WI38 (cell line): ENCODE data around the gene MYPOP.

Source experiments
- H3K4me3 ChIP-seq: 2 replicates; pipeline ENCODE4 v1.5.1; 2011; ENCODE audit warnings: low read depth, mild to moderate bottlenecking, control low read depth, low read length
- TF ChIP-seq, protein P1 (sequence below): IDR thresholded peaks from 2 replicates; pipeline ENCODE4 v1.5.1; 2012; ENCODE audit warnings: low read depth, mild to moderate bottlenecking, control low read depth, low read length

MYPOP gene

DNA sequence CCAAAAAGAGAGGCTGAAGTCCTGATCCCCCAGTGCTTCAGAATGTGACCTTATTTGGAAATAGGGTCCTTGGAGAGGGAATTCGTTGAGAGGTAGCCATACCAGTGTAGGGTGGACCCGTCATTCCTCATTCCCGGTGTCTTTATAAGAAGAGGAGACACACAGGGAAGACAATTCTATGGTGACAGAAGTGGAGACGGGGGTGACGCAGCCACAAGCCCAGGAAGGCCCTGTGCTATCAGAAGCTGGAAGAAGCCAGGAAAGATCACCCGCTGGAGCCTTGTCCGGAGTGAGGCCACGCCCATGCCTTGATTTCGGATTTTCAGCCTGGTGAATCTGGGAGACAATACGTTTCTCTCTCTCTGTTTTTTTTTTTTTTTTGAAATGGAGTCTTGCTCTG is 2.6 kb upstream of the MYPOP start:
- no peak overlapping the region for H3K4me3 ChIP-seq
- TF ChIP-seq, protein P1, sequence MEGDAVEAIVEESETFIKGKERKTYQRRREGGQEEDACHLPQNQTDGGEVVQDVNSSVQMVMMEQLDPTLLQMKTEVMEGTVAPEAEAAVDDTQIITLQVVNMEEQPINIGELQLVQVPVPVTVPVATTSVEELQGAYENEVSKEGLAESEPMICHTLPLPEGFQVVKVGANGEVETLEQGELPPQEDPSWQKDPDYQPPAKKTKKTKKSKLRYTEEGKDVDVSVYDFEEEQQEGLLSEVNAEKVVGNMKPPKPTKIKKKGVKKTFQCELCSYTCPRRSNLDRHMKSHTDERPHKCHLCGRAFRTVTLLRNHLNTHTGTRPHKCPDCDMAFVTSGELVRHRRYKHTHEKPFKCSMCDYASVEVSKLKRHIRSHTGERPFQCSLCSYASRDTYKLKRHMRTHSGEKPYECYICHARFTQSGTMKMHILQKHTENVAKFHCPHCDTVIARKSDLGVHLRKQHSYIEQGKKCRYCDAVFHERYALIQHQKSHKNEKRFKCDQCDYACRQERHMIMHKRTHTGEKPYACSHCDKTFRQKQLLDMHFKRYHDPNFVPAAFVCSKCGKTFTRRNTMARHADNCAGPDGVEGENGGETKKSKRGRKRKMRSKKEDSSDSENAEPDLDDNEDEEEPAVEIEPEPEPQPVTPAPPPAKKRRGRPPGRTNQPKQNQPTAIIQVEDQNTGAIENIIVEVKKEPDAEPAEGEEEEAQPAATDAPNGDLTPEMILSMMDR = no peak

DNA sequence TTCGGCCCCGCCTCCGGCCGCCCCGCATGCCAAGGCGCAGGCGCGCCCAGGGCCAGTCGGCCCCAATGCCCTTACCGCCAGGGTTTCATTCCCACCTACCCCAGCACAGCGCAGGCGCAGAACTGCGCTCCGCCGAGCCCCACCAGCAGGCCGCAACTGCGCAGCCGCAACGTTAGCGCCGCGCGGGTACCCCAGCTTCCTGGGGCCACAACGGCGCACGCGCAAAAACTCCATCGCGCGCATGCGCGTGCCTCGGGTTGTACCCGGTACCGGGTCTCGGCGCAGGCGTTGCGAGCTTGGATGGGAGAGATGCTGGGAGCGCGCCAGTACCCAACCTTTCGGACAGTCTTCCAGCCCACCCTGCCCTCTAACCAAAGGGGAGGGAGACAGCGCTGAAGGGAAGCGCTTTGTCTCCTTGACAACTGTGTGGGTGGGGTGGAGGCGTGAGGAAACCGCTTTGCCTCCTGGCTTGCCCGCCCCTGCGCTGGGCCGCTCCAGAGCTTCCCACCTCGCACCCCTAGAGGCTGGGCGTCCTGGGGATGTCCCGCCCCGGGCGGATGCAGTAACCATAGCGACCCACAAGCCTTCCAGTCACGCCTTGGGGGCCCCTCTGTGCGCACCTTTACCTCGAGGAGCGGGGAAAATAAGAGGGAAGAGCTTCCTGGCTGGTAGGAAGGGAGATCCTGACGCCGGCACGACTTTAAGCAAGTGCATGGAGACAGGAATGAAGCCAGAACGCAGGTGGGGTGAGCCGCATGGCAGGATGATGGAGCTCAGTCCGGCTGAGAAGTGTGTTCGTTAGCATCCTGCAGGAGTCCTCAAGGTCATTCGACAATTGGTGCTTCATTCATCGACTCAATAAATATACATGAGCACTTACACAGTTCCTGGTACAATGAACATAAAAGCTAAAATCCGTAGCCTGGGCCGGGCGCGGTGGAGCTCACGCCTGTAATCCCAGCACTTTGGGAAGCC is 525 bp upstream of the MYPOP start:
- peak overlapping the region; percentile 71 for H3K4me3 ChIP-seq

DNA sequence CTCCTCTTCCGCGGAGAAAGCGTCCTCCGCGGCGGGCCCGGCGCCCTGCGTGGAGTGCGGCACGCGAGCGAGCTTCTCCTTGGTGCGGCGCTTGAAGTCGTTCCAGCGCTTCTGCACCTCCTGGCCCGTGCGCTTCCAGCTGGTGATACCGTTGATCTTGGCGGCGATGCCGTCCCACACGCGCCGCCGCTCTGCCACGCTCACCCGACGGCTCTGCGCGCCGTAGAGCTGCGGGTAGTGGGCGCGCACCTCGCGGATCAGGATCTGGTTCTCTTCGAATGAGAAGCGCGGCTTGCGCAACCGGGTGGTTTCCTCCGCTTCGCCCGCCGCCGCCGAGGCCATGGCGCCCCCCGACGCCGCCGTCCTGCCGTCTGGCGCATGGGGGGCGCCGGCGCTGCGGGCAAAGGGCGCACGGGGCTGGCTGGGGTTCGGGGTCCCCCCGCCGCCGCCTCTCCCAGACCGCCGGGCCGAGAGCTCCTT is 941 bp downstream of the MYPOP start:
- TF ChIP-seq, protein P1 = no peak
- H3K4me3 ChIP-seq = peak overlapping the region; percentile 71

More for the DNA sequence above, 525 bp upstream of the MYPOP start:
- TF ChIP-seq, protein P1 = no peak

DNA sequence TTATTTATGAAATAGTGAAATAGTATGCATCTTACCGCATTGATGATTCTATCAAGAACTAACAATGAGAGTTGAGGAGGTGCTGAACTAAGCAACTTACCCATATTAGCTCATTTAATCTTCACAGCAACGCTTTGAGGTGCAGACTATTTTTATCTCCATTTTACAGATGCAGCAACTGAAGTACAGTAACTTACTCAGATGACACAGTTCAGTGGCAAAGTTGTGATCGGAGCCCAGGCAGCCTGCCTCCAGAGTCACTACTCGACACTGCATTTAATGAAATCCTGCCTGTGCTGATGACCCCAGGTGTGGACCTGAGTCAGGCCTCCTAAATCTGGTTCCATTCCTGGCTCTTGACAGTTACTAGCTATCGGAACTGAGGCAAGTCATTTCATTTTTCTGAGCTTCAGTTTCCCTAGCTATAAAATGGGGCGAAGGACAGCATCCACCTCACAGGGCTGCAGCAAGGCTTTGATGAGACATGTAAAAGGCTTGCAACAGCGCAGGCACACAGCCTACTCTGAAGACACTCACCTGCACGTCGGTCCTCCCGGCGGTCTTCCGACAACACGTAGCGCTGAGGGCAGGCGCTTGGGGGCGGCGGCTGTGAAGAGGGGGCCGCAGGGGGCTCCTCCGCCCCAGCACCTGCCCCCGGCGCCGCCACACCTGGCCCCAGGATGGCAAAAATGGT is 1.5 kb downstream of the MYPOP start:
- TF ChIP-seq, protein P1 = no peak
- peak overlapping the region; percentile 71 for H3K4me3 ChIP-seq

DNA sequence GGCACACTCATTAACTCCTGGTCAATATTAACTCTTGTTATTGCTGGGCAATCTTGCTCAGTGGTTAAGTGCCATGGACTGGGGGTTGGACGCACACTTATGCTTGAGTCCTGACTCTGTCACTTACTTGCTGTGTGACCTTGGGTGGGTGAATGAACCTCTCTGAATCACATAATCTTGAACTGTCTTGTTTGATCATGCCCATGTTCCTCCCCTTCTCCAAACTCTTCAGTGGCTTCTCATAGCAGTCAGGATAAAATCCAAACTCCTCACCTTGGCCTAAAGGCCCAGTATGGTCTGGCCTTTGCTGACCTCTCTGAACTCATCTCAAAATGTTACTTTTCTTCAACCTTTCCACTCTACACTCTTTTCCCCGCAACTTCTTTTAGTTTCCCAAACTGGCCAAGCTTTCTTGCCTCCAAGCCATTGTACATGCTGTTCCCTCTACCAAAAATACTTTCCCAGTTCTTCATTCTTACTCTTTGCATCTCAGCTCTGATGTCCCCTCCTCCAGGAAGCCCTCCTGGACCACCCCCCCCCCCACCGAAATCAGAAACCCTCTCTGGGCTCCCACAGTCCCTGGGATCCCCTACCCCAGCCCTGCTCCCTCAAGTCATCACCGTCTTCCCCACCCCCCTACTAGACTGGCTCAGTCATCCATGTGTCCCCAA is 2.4 kb downstream of the MYPOP start:
- TF ChIP-seq, protein P1 = no peak
- no peak overlapping the region for H3K4me3 ChIP-seq

DNA sequence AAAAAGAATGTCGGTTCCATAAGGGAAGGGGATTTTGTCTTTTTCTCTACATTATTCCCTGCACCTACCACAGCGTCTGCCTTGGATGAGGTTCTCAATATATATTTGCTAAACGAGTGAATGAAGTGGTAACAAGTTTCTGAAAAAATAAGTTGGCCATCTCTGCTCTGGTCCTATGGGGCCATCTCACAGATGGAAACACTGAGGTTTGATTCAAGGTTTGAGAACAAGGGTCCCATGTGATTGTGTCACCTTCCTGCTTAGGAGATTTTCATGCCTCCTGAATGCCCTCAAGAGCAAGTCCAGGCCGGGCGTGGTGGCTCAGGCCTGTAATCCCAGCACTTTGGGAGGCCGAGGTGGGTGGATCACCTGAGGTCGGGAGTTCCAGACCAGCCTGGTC is 3.2 kb downstream of the MYPOP start:
- no peak overlapping the region for H3K4me3 ChIP-seq
- TF ChIP-seq, protein P1 = no peak
